Endothelial cell of umbilical vein (primary cell): ENCODE measurements around the gene NDUFAF7. TPM values are rescaled to one million over a fixed set of nuclear protein-coding genes. Genes with fewer than 3 reads are reported as not detected.

Source experiments
- BruUV-seq: library from RNA; stranded (reverse); fragments of 400-500 nt; replicated peaks from 2 replicates; lab custom pipeline; 2021; lab: Mats Ljungman, UMichigan
- CTCF ChIA-PET: fragments of 300-600, 350-600 bp; sonication (Branson Sonifier 250); formaldehyde crosslinking; loops from one replicate; lab custom pipeline; 2021; ENCODE audit warnings: antibody characterized with exemption, inconsistent platforms; lab: Charles Lee
- POLR2A ChIA-PET: fragments of 300-600, 350-600 bp; sonication (Branson Sonifier 250); formaldehyde crosslinking; loops from one replicate; lab custom pipeline; 2021; ENCODE audit warnings: antibody characterized with exemption, inconsistent platforms; lab: Charles Lee
- DNase-seq: peaks from one replicate; pipeline ENCODE4 v3.0.0-alpha.2; 2011; ENCODE audit warnings: low read depth, low spot score
- FAIRE-seq: peaks from 2 replicates; lab custom pipeline; 2011; peaks lifted over from hg19 to GRCh38; lab: Jason Lieb, UNC
- H2AFZ ChIP-seq: 2 replicates; pipeline ENCODE4 v1.6.0; 2012; ENCODE audit warnings: low read depth, low read length, control low read depth, inconsistent platforms
- H3K27ac ChIP-seq: 2 replicates; pipeline ENCODE4 v1.5.1; 2011; ENCODE audit warnings: low read depth, mild to moderate bottlenecking, control low read depth, low read length, moderate library complexity; ENCODE audit not compliant: insufficient read depth
- H3K27me3 ChIP-seq, 2 experiments: 2 replicates each; pipeline versions ENCODE4 v1.6.0 to v1.6.1; 2011; ENCODE audit warnings: low read length in 2 of 2, mixed read lengths in 1 of 2; ENCODE audit not compliant: control insufficient read depth in 2 of 2, insufficient read depth in 2 of 2
- H3K36me3 ChIP-seq, 2 experiments: 2 replicates in 1 of 2; 3 replicates in 1 of 2; pipeline ENCODE4 v1.5.1; 2011; ENCODE audit warnings: low read length in 2 of 2, mild to moderate bottlenecking in 1 of 2, moderate library complexity in 1 of 2; ENCODE audit not compliant: control insufficient read depth in 2 of 2, insufficient read depth in 2 of 2; ENCODE audit errors: extremely low read depth in 1 of 2
- H3K4me1 ChIP-seq: 3 replicates; pipeline ENCODE4 v1.5.1; 2011; ENCODE audit warnings: mild to moderate bottlenecking, low read length; ENCODE audit not compliant: control insufficient read depth, insufficient read depth; ENCODE audit errors: extremely low read depth
- H3K4me2 ChIP-seq: 2 replicates; pipeline ENCODE4 v1.6.1; 2011; ENCODE audit warnings: low read length, control low read depth, mixed read lengths; ENCODE audit not compliant: insufficient read depth
- H3K4me3 ChIP-seq, 3 experiments: fragments of 200-600 bp in 1 of 3; sonication (generic), shearing (Covaris generic) in 1 of 3; replicated peaks in 1 of 3; 2 replicates each; pipeline ENCODE4 v1.5.1; 2011 to 2016; ENCODE audit warnings: control low read depth in 3 of 3, low read length in 3 of 3, mild to moderate bottlenecking in 2 of 3, inconsistent platforms in 1 of 3, low read depth in 1 of 3, moderate library complexity in 1 of 3; ENCODE audit not compliant: insufficient read depth in 1 of 3
- H3K79me2 ChIP-seq: 2 replicates; pipeline ENCODE4 v1.6.0; 2012; ENCODE audit warnings: low read length, inconsistent platforms; ENCODE audit not compliant: control insufficient read depth, insufficient read depth
- H3K9ac ChIP-seq: replicated peaks from 2 replicates; pipeline ENCODE3; 2011; ENCODE audit warnings: low read length, control low read depth; ENCODE audit not compliant: insufficient read depth; ENCODE audit errors: extremely low read depth
- H3K9me1 ChIP-seq: replicated peaks from 3 replicates; pipeline ENCODE4 v1.6.0; 2011; ENCODE audit warnings: mild to moderate bottlenecking, low read length; ENCODE audit not compliant: control insufficient read depth, insufficient read depth; ENCODE audit errors: extremely low read depth
- H3K9me3 ChIP-seq: replicated peaks from 2 replicates; pipeline ENCODE4 v1.5.1; 2012; ENCODE audit warnings: low read length, inconsistent platforms; ENCODE audit not compliant: control insufficient read depth, insufficient read depth
- H4K20me1 ChIP-seq: replicated peaks from 2 replicates; pipeline ENCODE3; 2011; ENCODE audit warnings: mild to moderate bottlenecking, low read length; ENCODE audit not compliant: control insufficient read depth, insufficient read depth; ENCODE audit errors: extremely low read depth
- EZH2 ChIP-seq: IDR thresholded peaks from 2 replicates; pipeline ENCODE4 v1.6.1; 2012; ENCODE audit warnings: borderline replicate concordance, low read depth, mild to moderate bottlenecking, moderate library complexity, low read length, inconsistent platforms; ENCODE audit not compliant: severe bottlenecking
- FOS ChIP-seq: IDR thresholded peaks from 2 replicates; pipeline ENCODE4 v1.6.1; 2011; ENCODE audit warnings: mild to moderate bottlenecking, low read length, moderate library complexity, borderline replicate concordance; ENCODE audit not compliant: insufficient read depth
- GATA2 ChIP-seq: IDR thresholded peaks from 2 replicates; pipeline ENCODE4 v1.7.0; 2011; ENCODE audit warnings: low read depth, mild to moderate bottlenecking, moderate library complexity, mixed read lengths, low read length; ENCODE audit not compliant: insufficient read length, insufficient read depth
- JUN ChIP-seq: IDR thresholded peaks from 2 replicates; pipeline ENCODE4 v1.6.1; 2011; ENCODE audit warnings: borderline replicate concordance, low read depth; ENCODE audit not compliant: insufficient read length, insufficient read depth
- MYC ChIP-seq: IDR thresholded peaks from one replicate; pipeline ENCODE4 v1.6.1; 2011; ENCODE audit warnings: mild to moderate bottlenecking, low read depth, low read length
- POLR2A ChIP-seq: IDR thresholded peaks from 2 replicates; pipeline ENCODE4 v1.6.1; 2012; ENCODE audit warnings: low read depth, mild to moderate bottlenecking, control low read depth, low read length
- POLR2AphosphoS5 ChIP-seq: IDR thresholded peaks from 2 replicates; pipeline ENCODE4 v1.6.1; 2012; ENCODE audit warnings: low read depth, mild to moderate bottlenecking, control low read depth, low read length, moderate library complexity; ENCODE audit not compliant: insufficient read depth
- dilution Hi-C: fragments of 300-500 bp; cut with MboI; formaldehyde crosslinking; loops from one replicate; pipeline ENCODE4 v1.15.0; 2019; ENCODE audit warnings: low sequenced_read_pairs; ENCODE audit not compliant: extremely low pct_ligation_motif_present
- intact Hi-C: fragments of 100-400 bp; cut with micrococcal nuclease; formaldehyde crosslinking; loops from one replicate; pipeline ENCODE4 v1.10.0; 2022
- polyA plus RNA-seq, 4 experiments: library from polyadenylated mRNA; depleted of rRNA in 3 of 4; stranded (reverse) in 3 of 4; unstranded in 1 of 4; fragments of >200 nt; gene quantifications; 2 replicates each; pipeline versions ENCODE4 v1.2.1 to v1.2.3, GENCODE V29; 2011 to 2012; ENCODE audit warnings: missing spikeins in 1 of 4
- total RNA-seq: library from RNA; stranded (reverse); gene quantifications from 2 replicates; pipeline ENCODE4 v1.2.3, GENCODE V29; 2021
- TF ChIP-seq, protein P1 (sequence below), 2 donors: IDR thresholded peaks; 1 replicate in 1 of 2; 2 replicates in 1 of 2; pipeline ENCODE4 v1.5.1; 2011; ENCODE audit warnings: low read length in 2 of 2, mild to moderate bottlenecking in 2 of 2, moderate library complexity in 2 of 2, control low read depth in 1 of 2, inconsistent platforms in 1 of 2, low read depth in 1 of 2; ENCODE audit not compliant: insufficient read depth in 1 of 2; ENCODE audit errors: extremely low read depth in 1 of 2
- TF ChIP-seq, protein P2 (sequence below): IDR thresholded peaks from 2 replicates; pipeline ENCODE4 v1.6.1; 2011; ENCODE audit not compliant: insufficient read depth, insufficient read length

Gene NDUFAF7
- total and polyA plus RNA-seq, 2 donors (not counting 3 experiments of a cell fraction or from before 2014, with no cell fraction given): 11.6 to 23.4 TPM

DNA sequence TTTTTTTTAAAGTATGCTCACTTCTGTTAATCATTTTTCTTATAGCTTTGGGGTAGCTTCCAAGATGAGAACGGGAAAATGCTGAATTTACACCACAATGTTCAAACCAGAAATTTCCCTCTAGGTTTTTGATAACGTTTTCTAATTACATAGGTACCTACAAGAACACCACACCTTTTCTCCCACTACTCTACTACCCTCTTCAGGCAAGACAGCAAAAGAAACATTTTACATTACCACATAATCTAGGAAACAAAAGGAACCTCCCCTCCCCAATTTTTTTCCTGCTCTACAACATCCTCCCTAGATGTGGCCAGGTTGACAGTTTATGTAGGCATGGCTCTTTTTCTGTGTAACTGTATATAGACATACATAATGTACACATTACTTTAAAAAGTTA lies 32.4 kb downstream of the NDUFAF7 start:
- dilution Hi-C loops: no loop called here
- no peaks in the 10 kb centered on the region for H3K27me3 ChIP-seq
- H3K27ac ChIP-seq: no peak overlapping the region
- H4K20me1 ChIP-seq: no peaks in the 10 kb centered on the region
- DNase-seq (no peak), FAIRE-seq (no peak)
- H3K9me3 ChIP-seq: no peaks in the 10 kb centered on the region
- no peak overlapping the region for H2AFZ ChIP-seq
- H3K4me3 ChIP-seq: no peak overlapping the region
- TF ChIP-seq FOS (no peak), MYC (no peak), JUN (no peak), EZH2 (no peak), GATA2 (no peak), POLR2A (no peak), POLR2AphosphoS5 (no peak)
- TF ChIP-seq, protein P1, sequence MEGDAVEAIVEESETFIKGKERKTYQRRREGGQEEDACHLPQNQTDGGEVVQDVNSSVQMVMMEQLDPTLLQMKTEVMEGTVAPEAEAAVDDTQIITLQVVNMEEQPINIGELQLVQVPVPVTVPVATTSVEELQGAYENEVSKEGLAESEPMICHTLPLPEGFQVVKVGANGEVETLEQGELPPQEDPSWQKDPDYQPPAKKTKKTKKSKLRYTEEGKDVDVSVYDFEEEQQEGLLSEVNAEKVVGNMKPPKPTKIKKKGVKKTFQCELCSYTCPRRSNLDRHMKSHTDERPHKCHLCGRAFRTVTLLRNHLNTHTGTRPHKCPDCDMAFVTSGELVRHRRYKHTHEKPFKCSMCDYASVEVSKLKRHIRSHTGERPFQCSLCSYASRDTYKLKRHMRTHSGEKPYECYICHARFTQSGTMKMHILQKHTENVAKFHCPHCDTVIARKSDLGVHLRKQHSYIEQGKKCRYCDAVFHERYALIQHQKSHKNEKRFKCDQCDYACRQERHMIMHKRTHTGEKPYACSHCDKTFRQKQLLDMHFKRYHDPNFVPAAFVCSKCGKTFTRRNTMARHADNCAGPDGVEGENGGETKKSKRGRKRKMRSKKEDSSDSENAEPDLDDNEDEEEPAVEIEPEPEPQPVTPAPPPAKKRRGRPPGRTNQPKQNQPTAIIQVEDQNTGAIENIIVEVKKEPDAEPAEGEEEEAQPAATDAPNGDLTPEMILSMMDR (IDR thresholded peaks at IDR 0.05; ENCODE audit: extremely low read depth in 1 of 2, insufficient read depth in 1 of 2, low read depth in 1 of 2, low read length in 2 of 2): no peak
- TF ChIP-seq, protein P2, sequence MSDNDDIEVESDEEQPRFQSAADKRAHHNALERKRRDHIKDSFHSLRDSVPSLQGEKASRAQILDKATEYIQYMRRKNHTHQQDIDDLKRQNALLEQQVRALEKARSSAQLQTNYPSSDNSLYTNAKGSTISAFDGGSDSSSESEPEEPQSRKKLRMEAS: no peak
- peaks cover 2 to 8% of the 10 kb centered on the region in 2 experiments for H3K36me3 ChIP-seq
- intact Hi-C loops: no loop called here
- no peaks in the 10 kb centered on the region for H3K9me1 ChIP-seq
- ChIA-PET POLR2A (no interaction called here), CTCF (interaction anchor here (1.5 kb wide), 1 partner anchor 11 kb away, joined by 3 read pairs; no protein-coding TSS in a partner anchor)
- no peak overlapping the region for H3K4me2 ChIP-seq
- BruUV-seq: no TSS peak
- no peaks in the 10 kb centered on the region for H3K4me1 ChIP-seq
- no peaks in the 10 kb centered on the region for H3K79me2 ChIP-seq
- H3K9ac ChIP-seq: no peak overlapping the region
